ENCODE data around the gene MAN2A1. TPM values are rescaled to one million over a fixed set of nuclear protein-coding genes. Genes with fewer than 3 reads are reported as not detected.

The MAN2A1 gene
- total and polyA plus RNA-seq, 7 experiments from 2014 or later = 24.9 to 107 (median 56.4) TPM

DNA sequence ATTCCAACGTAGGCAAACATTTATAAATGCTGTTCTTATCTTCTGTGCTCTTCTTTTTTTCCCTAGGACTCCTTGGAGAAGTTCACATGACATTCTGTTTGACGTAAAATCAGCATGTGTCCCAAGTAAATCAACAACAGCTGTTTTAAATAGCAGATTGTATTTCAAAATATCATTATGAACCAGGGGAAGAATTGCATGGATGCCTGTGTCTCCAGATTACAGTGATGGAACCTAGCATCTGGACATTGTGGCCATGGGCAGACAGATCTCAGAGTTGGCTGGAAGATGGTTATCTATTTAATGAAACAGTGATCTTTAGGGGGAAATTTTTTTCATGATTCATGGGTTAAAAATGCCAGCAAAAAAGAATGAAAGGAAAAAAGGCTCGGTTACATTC is 222.0 kb downstream of the MAN2A1 start:
- intact Hi-C loops (cut with micrococcal nuclease) = no loop called here
- Histone ChIP-seq H3K4me3 (ENCODE audit: low read length) (no peak overlapping the region), H3K36me3 (ENCODE audit: control insufficient read depth in 2 of 3, insufficient read depth in 3 of 3, low read length in 3 of 3) (no peaks in the 10 kb centered on the region), H3K27ac (ENCODE audit: low read depth, low read length) (no peak overlapping the region), H3K4me1 (ENCODE audit: control insufficient read depth in 2 of 2, insufficient read depth in 2 of 2, low read length in 2 of 2) (no peaks in the 10 kb centered on the region), H3K27me3 (ENCODE audit: control insufficient read depth in 2 of 2, insufficient read depth in 2 of 2, low read length in 2 of 2) (no peaks in the 10 kb centered on the region), H3K9me3 (ENCODE audit: control insufficient read depth in 2 of 3, low read length in 3 of 3) (no peaks in the 10 kb centered on the region)
- H3K27me3 Mint-ChIP-seq = no peaks in the 10 kb centered on the region
- H3K36me3 Mint-ChIP-seq = peaks cover 0 to 7% (median 4%) of the 10 kb centered on the region in 5 donors
- ChIA-PET POLR2A (no interaction called here), CTCF (no interaction called here)
- no peak for ATAC-seq
- no peak for DNase-seq
- no peak overlapping the region for H3K4me3 Mint-ChIP-seq
- H3K9me3 Mint-ChIP-seq = peaks cover 0 to 6% (median 0%) of the 10 kb centered on the region in 11 donors
- peak overlapping the region in 3 of 9 donors; percentile 17 to 26 (median 20) for H3K27ac Mint-ChIP-seq
- peaks cover 0 to 56% (median 42%) of the 10 kb centered on the region in 7 donors for H3K4me1 Mint-ChIP-seq

DNA sequence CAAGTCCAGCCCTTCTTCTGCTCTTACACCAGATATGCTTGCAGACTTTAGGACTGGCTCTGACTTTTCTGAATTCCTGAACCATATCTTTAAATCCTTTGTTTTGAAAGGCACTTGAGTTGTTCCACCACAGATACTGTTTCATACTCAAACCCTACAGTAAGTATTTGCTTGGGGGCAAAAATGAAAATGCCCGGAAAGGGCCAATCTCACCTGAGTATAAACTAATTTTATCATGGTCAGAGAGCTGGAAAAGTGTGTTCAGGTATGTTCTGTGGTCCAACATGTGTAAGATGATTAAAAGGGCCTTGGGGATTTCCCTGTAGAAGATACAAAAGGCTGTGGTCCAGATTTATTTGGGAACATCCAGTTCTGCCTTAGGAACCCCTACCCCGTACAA is 225.2 kb downstream of the MAN2A1 start:
- no peaks in the 10 kb centered on the region for H3K27me3 Mint-ChIP-seq

DNA sequence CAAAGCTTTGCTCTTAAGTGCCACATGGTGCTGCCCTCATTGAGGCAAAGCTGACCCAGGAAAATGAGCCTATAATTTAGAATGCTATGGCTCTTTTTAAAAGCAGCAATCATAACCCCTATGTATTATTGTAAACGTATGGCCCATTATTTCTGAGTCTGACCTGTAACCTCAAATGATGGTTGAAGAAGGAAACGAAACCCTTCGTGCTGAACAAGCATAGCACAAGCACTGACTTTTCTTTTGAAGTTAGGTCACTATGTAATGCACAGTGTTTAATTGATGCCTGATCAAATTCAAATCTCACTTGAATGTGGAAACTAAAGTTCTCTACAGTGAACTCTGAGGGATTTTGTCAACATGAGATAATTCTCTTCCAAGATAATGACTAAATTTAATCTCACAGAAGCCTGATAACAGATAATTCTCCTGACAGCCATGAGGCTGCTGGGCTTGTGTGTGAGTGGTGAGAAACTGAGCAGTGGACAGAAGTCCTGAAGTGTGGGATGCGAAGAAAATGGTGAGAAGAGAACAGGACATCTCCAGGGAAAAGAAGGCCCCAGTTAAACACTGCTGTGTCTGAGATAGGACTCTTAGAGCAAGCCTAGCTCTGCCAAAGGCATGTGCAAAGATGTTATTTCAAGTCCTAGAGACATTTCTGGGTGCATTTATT is 226.9 kb downstream of the MAN2A1 start:
- intact Hi-C loops (cut with micrococcal nuclease) = no loop called here
- ATAC-seq (no peak), DNase-seq (no peak)
- H3K27ac Mint-ChIP-seq = peak overlapping the region in 4 of 9 donors; percentile 12 to 71 (median 32)
- H3K27me3 Mint-ChIP-seq = no peaks in the 10 kb centered on the region
- ChIA-PET CTCF (no interaction called here), POLR2A (interaction anchor here (0.6 to 2.1 kb wide), 5 partner anchors 9 to 252 kb away, joined by 3 to 15 read pairs (median 3); no protein-coding TSS in a partner anchor)
- Histone ChIP-seq H3K27ac (ENCODE audit: low read depth, low read length) (no peak overlapping the region), H3K36me3 (ENCODE audit: control insufficient read depth in 2 of 3, insufficient read depth in 3 of 3, low read length in 3 of 3) (no peaks in the 10 kb centered on the region), H3K9me3 (ENCODE audit: control insufficient read depth in 2 of 3, low read length in 3 of 3) (no peaks in the 10 kb centered on the region), H3K27me3 (ENCODE audit: control insufficient read depth in 2 of 2, insufficient read depth in 2 of 2, low read length in 2 of 2) (no peaks in the 10 kb centered on the region), H3K4me1 (ENCODE audit: control insufficient read depth in 2 of 2, insufficient read depth in 2 of 2, low read length in 2 of 2) (peaks cover 15 to 17% of the 10 kb centered on the region in 2 donors), H3K4me3 (ENCODE audit: low read length) (no peak overlapping the region)
- H3K9me3 Mint-ChIP-seq = peaks cover 2 to 24% (median 6%) of the 10 kb centered on the region in 11 donors
- H3K36me3 Mint-ChIP-seq = peaks cover 0 to 11% (median 9%) of the 10 kb centered on the region in 5 donors
- no peak overlapping the region for H3K4me3 Mint-ChIP-seq
- peaks cover 9 to 80% (median 59%) of the 10 kb centered on the region in 7 donors for H3K4me1 Mint-ChIP-seq

More for the DNA sequence above, 225.2 kb downstream of the MAN2A1 start:
- no peak overlapping the region for H3K4me3 Mint-ChIP-seq
- H3K27ac Mint-ChIP-seq = peak overlapping the region in 4 of 9 donors; percentile 1 to 88 (median 66)
- H3K9me3 Mint-ChIP-seq = peaks cover 1 to 24% (median 5%) of the 10 kb centered on the region in 11 donors
- H3K4me3 ChIP-seq (ENCODE audit: low read length) = no peak overlapping the region
- no peaks in the 10 kb centered on the region for H3K27me3 ChIP-seq (ENCODE audit: control insufficient read depth in 2 of 2, insufficient read depth in 2 of 2, low read length in 2 of 2)
- H3K36me3 ChIP-seq (ENCODE audit: control insufficient read depth in 2 of 3, insufficient read depth in 3 of 3, low read length in 3 of 3) = no peaks in the 10 kb centered on the region
- ChIA-PET POLR2A (interaction anchor here (1.1 to 2.1 kb wide), 2 partner anchors 9 to 56 kb away, joined by 3 to 15 read pairs; no protein-coding TSS in a partner anchor), CTCF (interaction anchor here (0.6 to 0.8 kb wide), 3 partner anchors 44 to 221 kb away, joined by 3 to 4 read pairs (median 3); no protein-coding TSS in a partner anchor)
- ATAC-seq (no peak), DNase-seq (no peak)
- no peaks in the 10 kb centered on the region for H3K4me1 ChIP-seq (ENCODE audit: control insufficient read depth in 2 of 2, insufficient read depth in 2 of 2, low read length in 2 of 2)
- H3K9me3 ChIP-seq (ENCODE audit: control insufficient read depth in 2 of 3, low read length in 3 of 3) = no peaks in the 10 kb centered on the region
- H3K27ac ChIP-seq (ENCODE audit: low read depth, low read length) = no peak overlapping the region
- H3K36me3 Mint-ChIP-seq = peaks cover 0 to 11% (median 9%) of the 10 kb centered on the region in 5 donors
- intact Hi-C loops (cut with micrococcal nuclease) = loop anchor here in 1 of 2 donors (1.0 kb wide), 1 partner anchor 7 kb away; no protein-coding TSS in a partner anchor
- H3K4me1 Mint-ChIP-seq = peaks cover 0 to 64% (median 46%) of the 10 kb centered on the region in 7 donors

All from naive thymus-derived CD4-positive, alpha-beta T cell (primary cell).